AG10803 (cell line): ENCODE data around the gene KRTAP21-3.

Experiments used
- DNase-seq: peaks from one replicate; pipeline ENCODE4 v3.0.0; 2010; ENCODE audit warnings: low read depth
- H3K4me3 ChIP-seq: 2 replicates; pipeline ENCODE4 v1.5.1; 2011; ENCODE audit warnings: mild to moderate bottlenecking, low read length, control low read depth
- TF ChIP-seq, protein P1 (sequence below): conservative IDR thresholded peaks from 2 replicates; pipeline ENCODE4 v1.5.1; 2011; ENCODE audit warnings: mild to moderate bottlenecking, low read length, control low read depth, inconsistent platforms

The KRTAP21-3 gene

DNA sequence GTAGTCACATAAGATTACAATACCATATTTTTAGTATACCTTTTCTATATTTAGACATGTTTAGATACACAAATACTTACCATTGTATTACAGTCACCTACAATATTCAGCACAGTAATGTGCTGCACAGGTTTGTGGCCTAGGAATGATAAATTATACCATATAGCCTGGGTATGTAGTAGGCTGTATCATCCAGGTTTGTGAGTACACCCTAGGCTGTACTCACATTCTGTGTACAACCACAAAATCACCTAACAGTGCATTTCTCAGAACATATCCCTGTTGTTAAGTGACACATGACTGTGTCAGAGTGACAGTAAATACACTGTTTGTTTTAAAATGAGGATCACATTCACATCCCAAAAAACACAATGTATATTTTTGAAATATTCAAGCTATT lies 11.2 kb downstream of the KRTAP21-3 start:
- no peak for DNase-seq
- no peak overlapping the region for H3K4me3 ChIP-seq
- TF ChIP-seq, protein P1, sequence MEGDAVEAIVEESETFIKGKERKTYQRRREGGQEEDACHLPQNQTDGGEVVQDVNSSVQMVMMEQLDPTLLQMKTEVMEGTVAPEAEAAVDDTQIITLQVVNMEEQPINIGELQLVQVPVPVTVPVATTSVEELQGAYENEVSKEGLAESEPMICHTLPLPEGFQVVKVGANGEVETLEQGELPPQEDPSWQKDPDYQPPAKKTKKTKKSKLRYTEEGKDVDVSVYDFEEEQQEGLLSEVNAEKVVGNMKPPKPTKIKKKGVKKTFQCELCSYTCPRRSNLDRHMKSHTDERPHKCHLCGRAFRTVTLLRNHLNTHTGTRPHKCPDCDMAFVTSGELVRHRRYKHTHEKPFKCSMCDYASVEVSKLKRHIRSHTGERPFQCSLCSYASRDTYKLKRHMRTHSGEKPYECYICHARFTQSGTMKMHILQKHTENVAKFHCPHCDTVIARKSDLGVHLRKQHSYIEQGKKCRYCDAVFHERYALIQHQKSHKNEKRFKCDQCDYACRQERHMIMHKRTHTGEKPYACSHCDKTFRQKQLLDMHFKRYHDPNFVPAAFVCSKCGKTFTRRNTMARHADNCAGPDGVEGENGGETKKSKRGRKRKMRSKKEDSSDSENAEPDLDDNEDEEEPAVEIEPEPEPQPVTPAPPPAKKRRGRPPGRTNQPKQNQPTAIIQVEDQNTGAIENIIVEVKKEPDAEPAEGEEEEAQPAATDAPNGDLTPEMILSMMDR, result no peak

DNA sequence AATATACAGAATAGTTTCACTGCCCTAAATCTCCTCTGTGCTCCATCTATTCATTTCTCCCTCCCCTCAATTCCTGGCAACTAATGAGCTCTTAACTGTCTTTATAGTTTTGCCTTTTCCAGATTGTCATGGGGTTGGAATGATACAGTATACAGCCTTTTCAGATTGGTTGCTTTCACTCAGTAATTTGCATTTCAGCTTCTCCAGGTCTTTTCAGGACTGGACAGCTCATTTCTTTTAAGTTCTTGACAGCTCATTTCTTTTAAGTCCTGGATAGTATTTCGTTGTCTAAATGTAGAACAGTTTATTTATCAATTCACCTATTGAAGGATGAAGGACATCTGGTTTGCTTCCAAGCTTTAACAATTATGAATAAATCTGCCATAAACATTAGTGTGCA lies 22.6 kb downstream of the KRTAP21-3 start:
- TF ChIP-seq, protein P1, result no peak

DNA sequence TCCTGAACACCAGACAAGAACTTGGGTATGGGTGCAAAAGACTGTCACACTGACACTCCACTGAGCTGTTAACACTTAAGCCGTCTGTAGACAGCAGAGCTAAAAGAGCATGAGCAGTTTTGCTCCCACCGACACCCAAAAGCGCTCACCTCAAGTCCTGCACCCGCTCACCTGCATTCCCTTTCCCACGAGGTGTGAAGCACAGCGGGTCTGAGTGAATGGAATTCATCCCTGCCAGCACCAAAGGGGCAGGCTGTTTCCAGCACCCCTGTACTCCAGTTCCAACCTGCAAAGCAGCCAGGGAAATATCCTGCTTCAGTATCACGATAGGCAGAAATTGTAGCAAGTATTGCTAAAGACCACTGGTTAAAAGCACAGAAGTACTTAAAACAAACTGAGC lies 28.8 kb downstream of the KRTAP21-3 start:
- H3K4me3 ChIP-seq, result no peak overlapping the region
- TF ChIP-seq, protein P1, result no peak
- no peak for DNase-seq

More for the DNA sequence above, 22.6 kb downstream of the KRTAP21-3 start:
- H3K4me3 ChIP-seq, result no peak overlapping the region
- DNase-seq, result no peak

DNA sequence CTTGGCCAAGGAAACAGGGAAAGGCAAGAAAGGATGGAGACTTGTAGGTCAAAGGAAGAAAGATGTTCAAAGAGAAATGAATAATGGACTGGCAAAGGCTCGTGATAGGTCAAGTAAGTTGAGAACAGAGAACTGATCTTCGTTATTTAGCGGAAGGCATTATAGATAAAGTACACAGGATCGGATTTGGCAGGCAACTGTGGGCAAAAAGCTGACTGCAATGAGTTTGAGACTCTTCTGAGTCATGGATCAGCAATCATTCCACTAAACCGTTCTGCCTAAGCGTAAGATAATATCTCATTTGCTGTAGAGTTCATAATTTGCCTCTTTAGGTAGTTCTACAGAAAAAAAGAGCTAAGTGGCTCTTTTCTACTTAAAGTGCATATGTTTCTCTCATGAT lies 34.1 kb downstream of the KRTAP21-3 start:
- TF ChIP-seq, protein P1, result no peak
- no peak for DNase-seq
- H3K4me3 ChIP-seq, result no peak overlapping the region

DNA sequence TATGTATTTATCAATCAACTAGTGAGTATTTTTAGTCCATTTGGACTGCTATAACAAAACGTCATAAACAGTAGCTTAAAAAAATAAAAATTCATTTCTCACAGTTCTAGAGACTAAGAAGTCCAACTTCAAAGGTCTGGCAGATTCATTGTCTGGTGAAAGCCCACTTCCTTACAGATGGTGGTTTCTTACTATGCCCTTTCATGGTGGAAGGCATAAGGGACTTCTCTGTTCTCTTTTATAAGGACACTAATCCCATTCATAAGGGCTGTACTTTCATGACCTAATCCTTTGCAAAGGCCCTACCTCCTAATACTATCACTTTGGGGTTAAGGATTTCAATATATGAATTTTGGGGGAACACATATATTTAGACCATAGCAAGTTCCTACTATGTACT lies 38.0 kb downstream of the KRTAP21-3 start:
- no peak overlapping the region for H3K4me3 ChIP-seq
- TF ChIP-seq, protein P1, result no peak
- no peak for DNase-seq

DNA sequence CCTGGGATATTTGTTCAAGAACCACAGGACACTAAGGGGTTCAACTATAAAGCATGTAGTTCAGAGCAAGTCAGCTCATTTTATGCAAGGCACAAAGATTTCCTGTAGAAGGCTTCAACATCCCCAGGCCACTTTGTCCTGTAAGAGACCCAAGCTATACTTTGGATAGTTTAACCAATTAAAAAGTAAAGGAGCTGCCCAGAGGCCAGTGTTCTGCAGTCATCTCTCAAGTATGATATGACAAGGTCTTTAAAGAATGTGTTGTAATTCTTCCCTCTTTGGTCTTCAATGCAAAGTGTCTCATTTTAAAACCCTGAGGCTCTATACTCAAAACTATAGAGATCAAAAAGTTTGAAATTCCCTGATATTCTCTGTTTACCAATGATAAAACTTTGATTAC lies 41.8 kb downstream of the KRTAP21-3 start:
- TF ChIP-seq, protein P1, result no peak

DNA sequence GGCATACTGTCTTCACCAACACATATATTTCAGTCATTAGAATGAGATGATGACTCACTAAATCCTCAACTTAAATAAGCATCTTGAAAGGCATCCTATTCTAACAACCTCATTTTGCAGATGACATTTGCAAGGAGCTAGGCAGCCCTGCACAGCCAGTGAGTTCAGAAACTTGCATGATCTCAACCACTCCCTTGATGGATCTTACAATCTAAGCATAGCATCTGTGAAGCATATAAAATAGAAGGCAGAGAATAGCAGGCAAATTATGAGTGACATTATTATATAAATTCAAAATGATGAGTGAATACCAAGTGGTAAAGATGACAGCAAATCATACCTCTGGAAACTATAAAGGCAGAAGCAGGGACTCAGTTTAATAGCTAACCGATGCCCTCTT lies 44.3 kb downstream of the KRTAP21-3 start:
- TF ChIP-seq, protein P1, result no peak
- no peak for DNase-seq
- H3K4me3 ChIP-seq, result no peak overlapping the region

More for the DNA sequence above, 41.8 kb downstream of the KRTAP21-3 start:
- no peak for DNase-seq
- no peak overlapping the region for H3K4me3 ChIP-seq
